ENCODE results near the gene NEURL2. TPM values are rescaled to one million over a fixed set of nuclear protein-coding genes. Genes with fewer than 3 reads are reported as not detected.
A peak's percentile ranks its signal among the peaks of the same experiment; 100 is the strongest.

Gene NEURL2, protein sequence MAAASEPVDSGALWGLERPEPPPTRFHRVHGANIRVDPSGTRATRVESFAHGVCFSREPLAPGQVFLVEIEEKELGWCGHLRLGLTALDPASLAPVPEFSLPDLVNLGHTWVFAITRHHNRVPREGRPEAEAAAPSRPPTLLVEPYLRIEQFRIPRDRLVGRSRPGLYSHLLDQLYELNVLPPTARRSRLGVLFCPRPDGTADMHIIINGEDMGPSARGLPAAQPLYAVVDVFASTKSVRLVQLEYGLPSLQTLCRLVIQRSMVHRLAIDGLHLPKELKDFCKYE
- total RNA-seq: 10 to 100 TPM in 3 of 4 donors, 1 to 10 TPM in 1; 8.5 to 32.0 (median 11.6) TPM

- no peak for TF ChIP-seq CTCF (IDR thresholded peaks at IDR 0.05)
- ATAC-seq (ENCODE audit: low FRiP score): peak; percentile 85
- DNase-seq (ENCODE audit: low spot score): peak; percentile 95
Observed at GRCh38 chr20:45890985-45891983, at the start of gene NEURL2, which contains the start of gene CTSA. TSS of gene NEURL2 (minus strand) at chr20:45891208. CDS start at chr20:45890991, 217 bp downstream. TSS of gene CTSA (plus strand) at chr20:45891335. CDS start at chr20:45891569, 234 bp downstream.

- DNase-seq (ENCODE audit: low spot score) (no peak), ATAC-seq (ENCODE audit: low FRiP score) (no peak)
- TF ChIP-seq CTCF (IDR thresholded peaks at IDR 0.05): no peak
Observed at GRCh38 chr20:45940469-45940868, 49.5 kb upstream of the NEURL2 start.

- no peak for TF ChIP-seq CTCF (IDR thresholded peaks at IDR 0.05)
- DNase-seq (ENCODE audit: low spot score) (no peak), ATAC-seq (ENCODE audit: low FRiP score) (no peak)
Observed at GRCh38 chr20:45940053-45940452, 49.0 kb upstream of the NEURL2 start.

DNA sequence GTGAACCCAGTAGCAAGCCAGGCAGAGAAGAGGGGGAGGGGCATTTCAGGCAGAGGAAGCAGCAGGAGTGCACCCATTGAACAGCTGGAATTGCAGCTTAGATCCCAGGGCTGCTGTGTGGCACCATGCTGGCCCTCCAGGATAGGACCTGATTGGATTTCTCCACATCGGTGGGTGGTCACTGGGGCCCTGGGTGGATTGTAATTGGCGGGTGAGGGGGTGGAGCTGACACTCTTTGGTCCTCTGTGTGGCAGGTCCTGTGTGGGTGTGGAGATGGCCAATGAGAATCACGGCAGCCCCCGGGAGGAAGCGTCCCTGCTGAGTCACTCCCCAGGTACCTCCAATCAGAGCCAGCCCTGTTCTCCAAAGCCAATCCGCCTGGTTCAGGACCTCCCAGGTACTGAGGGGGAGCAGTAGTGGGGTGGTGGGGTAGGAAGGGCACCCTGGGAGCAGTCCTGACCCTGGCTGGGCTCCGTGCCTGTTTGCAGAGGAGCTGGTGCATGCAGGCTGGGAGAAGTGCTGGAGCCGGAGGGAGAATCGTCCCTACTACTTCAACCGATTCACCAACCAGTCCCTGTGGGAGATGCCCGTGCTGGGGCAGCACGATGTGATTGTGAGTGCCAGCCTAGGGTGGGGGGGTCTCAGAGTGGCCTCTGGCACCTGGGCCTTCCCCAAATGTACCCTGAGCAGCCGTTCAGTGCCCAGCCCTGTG lies 47.9 kb upstream of the NEURL2 start:
- no peak for ATAC-seq (ENCODE audit: low FRiP score)
- no peak for DNase-seq (ENCODE audit: low spot score)
- no peak for TF ChIP-seq CTCF (IDR thresholded peaks at IDR 0.05)

- DNase-seq (ENCODE audit: low spot score) (no peak), ATAC-seq (ENCODE audit: low FRiP score) (no peak)
- TF ChIP-seq CTCF (IDR thresholded peaks at IDR 0.05): no peak
Observed at GRCh38 chr20:45937765-45938164, 46.8 kb upstream of the NEURL2 start.

GRCh38 chr20:45935416-45936046 lies 44.5 kb upstream of the NEURL2 start:
- peak; percentile 7 for ATAC-seq (ENCODE audit: low FRiP score)
- no peak for DNase-seq (ENCODE audit: low spot score)
- no peak for TF ChIP-seq CTCF (IDR thresholded peaks at IDR 0.05)

Data from omental fat pad (tissue), 4 donors.